A549 (cell line): ENCODE data around the gene TMEM176B. TPM values are rescaled to one million over a fixed set of nuclear protein-coding genes. Genes with fewer than 3 reads are reported as not detected.
A peak's percentile ranks its signal among the peaks of the same experiment; 100 is the strongest.

ENCODE experiments used
- ATAC-seq, 2 experiments: fragments of 200-7000 bp in 1 of 2; fragments of >200 bp in 1 of 2; cut with Nextera tagmentation in 1 of 2; cut with Tn5 transposase in 1 of 2; 3 replicates each; pipeline versions ENCODE4 v1.8.0 to v1.9.1; 2018 to 2020; ENCODE audit warnings: mild to moderate bottlenecking in 1 of 2, moderate library complexity in 1 of 2
- CTCF ChIA-PET: fragments of 300-600 bp; sonication (Branson Sonifier 250); formaldehyde crosslinking; extraction: SDS; loops from one replicate; lab custom pipeline; 2021; ENCODE audit warnings: antibody characterized with exemption, inconsistent platforms; lab: Yijun Ruan, JAX
- POLR2A ChIA-PET: fragments of 350-600 bp; formaldehyde crosslinking; extraction: SDS; loops from one replicate; lab custom pipeline; 2021; ENCODE audit warnings: antibody characterized with exemption, inconsistent platforms; lab: Yijun Ruan, JAX
- DNase-seq, 2 experiments: peaks; one replicate each; pipeline versions ENCODE4 v3.0.0 to v3.0.0-alpha.2; 2011 to 2016; ENCODE audit warnings: low read depth in 1 of 2, low spot score in 1 of 2
- FAIRE-seq: peaks from 2 replicates; lab custom pipeline; 2011; peaks lifted over from hg19 to GRCh38; lab: Jason Lieb, UNC
- H3K27ac ChIP-seq, 2 experiments: fragments of >200 bp; sonication (Bioruptor Twin); formaldehyde crosslinking; 3 replicates each; pipeline ENCODE4 v1.5.1; 2016 to 2017
- H3K4me1 ChIP-seq: fragments of >200 bp; sonication (Bioruptor Twin); formaldehyde crosslinking; 3 replicates; pipeline ENCODE4 v1.6.1; 2016
- H3K4me2 ChIP-seq: fragments of >200 bp; sonication (Bioruptor Twin); formaldehyde crosslinking; 3 replicates; pipeline ENCODE4 v1.6.1; 2016
- H3K4me3 ChIP-seq: fragments of >200 bp; sonication (Bioruptor Twin); formaldehyde crosslinking; 3 replicates; pipeline ENCODE4 v1.5.1; 2016
- H3K9me3 ChIP-seq: fragments of >200 bp; sonication (Bioruptor Twin); formaldehyde crosslinking; 3 replicates; pipeline ENCODE4 v1.6.1; 2016
- BHLHE40 ChIP-seq: IDR thresholded peaks from 2 replicates; pipeline ENCODE4 v1.6.1; 2012; ENCODE audit warnings: low read depth, low read length, inconsistent platforms
- CBX2 ChIP-seq: fragments of 200-600 bp; sonication (generic); IDR thresholded peaks from 2 replicates; pipeline ENCODE4 v1.6.1; 2016; ENCODE audit warnings: low read depth, mild to moderate bottlenecking, borderline replicate concordance
- CEBPB ChIP-seq, 2 experiments: fragments of >200 bp in 1 of 2; sonication (Bioruptor Twin) in 1 of 2; formaldehyde crosslinking in 1 of 2; IDR thresholded peaks; 2 replicates each; pipeline ENCODE4 v1.6.1; 2012 to 2016
- CHD4 ChIP-seq: fragments of 200-600 bp; sonication (generic); IDR thresholded peaks from 2 replicates; pipeline ENCODE4 v1.6.1; 2016; ENCODE audit warnings: antibody characterized with exemption, mild to moderate bottlenecking, borderline replicate concordance
- CTCF ChIP-seq: fragments of >200 bp; sonication (Bioruptor Twin); formaldehyde crosslinking; IDR thresholded peaks from 3 replicates; pipeline ENCODE4 v1.5.1; 2016
- E2F6 ChIP-seq: IDR thresholded peaks from 2 replicates; pipeline ENCODE4 v1.6.1; 2012; ENCODE audit warnings: low read depth, borderline replicate concordance
- EHF ChIP-seq: fragments of 250-450 bp; sonication (Bioruptor Pico); IDR thresholded peaks from 2 replicates; pipeline ENCODE4 v1.5.0; 2020; ENCODE audit warnings: mild to moderate bottlenecking
- ELK1 ChIP-seq: fragments of 150-350 bp; IDR thresholded peaks from 2 replicates; pipeline ENCODE4 v1.6.1; 2014; ENCODE audit warnings: low read depth, mild to moderate bottlenecking, low read length
- ESRRA ChIP-seq: fragments of 150-350 bp; IDR thresholded peaks from 2 replicates; pipeline ENCODE4 v1.6.1; 2014; ENCODE audit warnings: mild to moderate bottlenecking, low read length, borderline replicate concordance
- GATA3 ChIP-seq: IDR thresholded peaks from 2 replicates; pipeline ENCODE4 v1.6.1; 2012; ENCODE audit warnings: borderline replicate concordance
- HES2 ChIP-seq: fragments of >200 bp; sonication (Bioruptor Twin); formaldehyde crosslinking; IDR thresholded peaks from 2 replicates; pipeline ENCODE4 v1.6.1; 2016
- HOXB13 ChIP-seq: fragments of 250-450 bp; sonication (Bioruptor Pico); IDR thresholded peaks from 2 replicates; pipeline ENCODE4 v1.5.0; 2020; ENCODE audit warnings: low read depth, mild to moderate bottlenecking, moderate library complexity
- HOXB5 ChIP-seq: fragments of 250-450 bp; sonication (Bioruptor Pico); IDR thresholded peaks from 2 replicates; pipeline ENCODE4 v1.5.0; 2020; ENCODE audit warnings: mild to moderate bottlenecking, moderate library complexity
- MAFK ChIP-seq: fragments of 450-650 bp; IDR thresholded peaks from 2 replicates; pipeline ENCODE4 v1.6.1; 2014; ENCODE audit not compliant: partially characterized antibody
- MAZ ChIP-seq: fragments of 150-350 bp; IDR thresholded peaks from 2 replicates; pipeline ENCODE4 v1.6.1; 2014; ENCODE audit warnings: antibody characterized with exemption, low read depth, low read length, borderline replicate concordance
- NPAS2 ChIP-seq: fragments of 250-450 bp; sonication (Bioruptor Pico); IDR thresholded peaks from 2 replicates; pipeline ENCODE4 v1.8.0; 2022; ENCODE audit warnings: mild to moderate bottlenecking, moderate library complexity, borderline replicate concordance
- PBX3 ChIP-seq: IDR thresholded peaks from 2 replicates; pipeline ENCODE4 v1.6.1; 2012
- POLR2AphosphoS2 ChIP-seq: conservative IDR thresholded peaks from 2 replicates; pipeline ENCODE4 v1.6.1; 2012; ENCODE audit warnings: low read length, improper control_type of control experiment, inconsistent platforms
- RAD21 ChIP-seq, 2 experiments: fragments of >200 bp in 1 of 2; sonication (Bioruptor Twin) in 1 of 2; formaldehyde crosslinking in 1 of 2; IDR thresholded peaks in 1 of 2; conservative IDR thresholded peaks in 1 of 2; 2 replicates in 1 of 2; 3 replicates in 1 of 2; pipeline ENCODE4 v1.6.1; 2012 to 2018; ENCODE audit warnings: inconsistent platforms in 1 of 2
- RARB ChIP-seq: fragments of 250-450 bp; sonication (Bioruptor Pico); IDR thresholded peaks from 2 replicates; pipeline ENCODE4 v1.8.0; 2021; ENCODE audit warnings: mild to moderate bottlenecking, moderate library complexity
- RFX5 ChIP-seq: fragments of 450-650 bp; IDR thresholded peaks from 2 replicates; pipeline ENCODE4 v1.7.1; 2014; ENCODE audit warnings: antibody characterized with exemption, mild to moderate bottlenecking, moderate library complexity
- RNF2 ChIP-seq: fragments of 200-600 bp; sonication (generic); IDR thresholded peaks from 2 replicates; pipeline ENCODE4 v1.6.1; 2016; ENCODE audit warnings: low read depth, mild to moderate bottlenecking, antibody characterized with exemption, moderate library complexity, borderline replicate concordance
- SREBF2 ChIP-seq: fragments of 450-650 bp; IDR thresholded peaks from 2 replicates; pipeline ENCODE4 v1.6.1; 2014; ENCODE audit warnings: mild to moderate bottlenecking, moderate library complexity
- TFCP2L1 ChIP-seq: fragments of 250-450 bp; sonication (Bioruptor Pico); IDR thresholded peaks from 2 replicates; pipeline ENCODE4 v1.5.0; 2021; ENCODE audit warnings: mild to moderate bottlenecking
- TP53 ChIP-seq: fragments of 250-450 bp; sonication (Bioruptor Pico); IDR thresholded peaks from 2 replicates; pipeline ENCODE4 v1.5.0; 2021; ENCODE audit warnings: mild to moderate bottlenecking, moderate library complexity
- USF2 ChIP-seq: fragments of 450-650 bp; IDR thresholded peaks from 2 replicates; pipeline ENCODE4 v1.6.1; 2014; ENCODE audit warnings: antibody characterized with exemption
- ZC3H11A ChIP-seq: fragments of 450-650 bp; IDR thresholded peaks from 2 replicates; pipeline ENCODE4 v1.6.1; 2014; ENCODE audit warnings: antibody characterized with exemption, mild to moderate bottlenecking
- ZSCAN20 ChIP-seq: fragments of 250-450 bp; sonication (Bioruptor Pico); IDR thresholded peaks from 2 replicates; pipeline ENCODE4 v1.8.0; 2022; ENCODE audit warnings: mild to moderate bottlenecking, moderate library complexity
- WGBS: methylation state at CpG from one replicate; pipeline ENCODE4 v1.1.6; 2017; ENCODE audit errors: missing lambda C conversion rate; 5-methylcytosine and 5-hydroxymethylcytosine counted together
- polyA plus RNA-seq, 4 experiments: library from polyadenylated mRNA; depleted of rRNA in 3 of 4; stranded (reverse); fragments of >200 nt; fragmentation: RNase III in 1 of 4; extraction: RNeasy Plus Mini Kit Qiagen cat#74134 plus additional on column Dnase treatment in 1 of 4; gene quantifications; 2 replicates in 3 of 4; 3 replicates in 1 of 4; pipeline ENCODE4 v1.2.3, GENCODE V29; 2011 to 2017

Gene TMEM176B
- polyA plus RNA-seq, 2 of the 4 experiments (the other 2 are of a cell fraction): 0.10 TPM; not detected in 1

- ATAC-seq: no peak; a peak in 1 of 6 replicates
- no peak overlapping the region for H3K4me2 ChIP-seq
- H3K4me1 ChIP-seq: no peaks in the 10 kb centered on the region
- no peaks in the 10 kb centered on the region for H3K9me3 ChIP-seq
- CTCF ChIA-PET: no interaction called here
- H3K27ac ChIP-seq: no peak overlapping the region
- TF ChIP-seq CTCF (peak; percentile 19; the same call in 2 of the 3 replicates), RAD21 (conservative IDR thresholded peaks at IDR 0.05 in 1 of 2, IDR thresholded peaks at IDR 0.05 in 1 of 2) (peak in 1 of 2 experiments; percentile 24; a peak in 1 of 5 replicates), MAZ (no peak), CHD4 (no peak), MAFK (no peak), SREBF2 (no peak), HES2 (no peak)
- WGBS: 18% methylated on average over 1 of the region's 1 CpG
- FAIRE-seq: no peak
- no peak for DNase-seq
- POLR2A ChIA-PET: no interaction called here
- no peak overlapping the region for H3K4me3 ChIP-seq
Observed at GRCh38 chr7:150756858-150757257, 43.3 kb downstream of the TMEM176B start.

- ChIA-PET CTCF (no interaction called here), POLR2A (no interaction called here)
- Histone ChIP-seq H3K9me3 (no peaks in the 10 kb centered on the region), H3K27ac (no peak overlapping the region), H3K4me3 (no peak overlapping the region), H3K4me2 (no peak overlapping the region), H3K4me1 (no peaks in the 10 kb centered on the region)
- TF ChIP-seq ZC3H11A: no peak
- no peak for TF ChIP-seq CBX2
- no peak for TF ChIP-seq ESRRA
- no peak for TF ChIP-seq ZSCAN20 (CRISPR knock-in tag)
- no peak for TF ChIP-seq BHLHE40
- TF ChIP-seq RFX5: no peak
- 44% methylated on average over 3 of the region's 3 CpGs for WGBS
- no peak for FAIRE-seq
- DNase-seq: no peak
- ATAC-seq: no peak
Observed at GRCh38 chr7:150756166-150756565, 44.0 kb downstream of the TMEM176B start.

- no peaks in the 10 kb centered on the region for H3K9me3 ChIP-seq
- H3K4me2 ChIP-seq: no peak overlapping the region
- no peak for TF ChIP-seq CEBPB (IDR thresholded peaks at IDR 0.05)
- TF ChIP-seq EHF (CRISPR knock-in tag): no peak
- no peak for TF ChIP-seq RARB (CRISPR knock-in tag)
- no peak for TF ChIP-seq POLR2AphosphoS2
- TF ChIP-seq TFCP2L1 (CRISPR knock-in tag): no peak
- TF ChIP-seq USF2: no peak
- no peak for TF ChIP-seq RNF2
- TF ChIP-seq TP53 (CRISPR knock-in tag): no peak
- TF ChIP-seq HOXB13: no peak
- no peak for TF ChIP-seq ELK1
- no peak for TF ChIP-seq NPAS2 (CRISPR knock-in tag)
- no peak for TF ChIP-seq PBX3
- no peak for TF ChIP-seq HOXB5 (CRISPR knock-in tag)
- no peak for TF ChIP-seq RAD21 (conservative IDR thresholded peaks at IDR 0.05 in 1 of 2, IDR thresholded peaks at IDR 0.05 in 1 of 2)
- no peak for TF ChIP-seq ESRRA
- TF ChIP-seq E2F6: no peak
- no peak for TF ChIP-seq GATA3
- no peak for TF ChIP-seq RFX5
- FAIRE-seq: no peak
- no peak for DNase-seq
- no peak for ATAC-seq
- no peaks in the 10 kb centered on the region for H3K4me1 ChIP-seq
- no peak overlapping the region for H3K4me3 ChIP-seq
- POLR2A ChIA-PET: no interaction called here
- no peak overlapping the region for H3K27ac ChIP-seq
- WGBS: 33% methylated on average over 4 of the region's 4 CpGs
- CTCF ChIA-PET: no interaction called here
Observed at GRCh38 chr7:150755473-150756099, 44.6 kb downstream of the TMEM176B start.
